ENCODE results near the gene SGMS1. TPM values are rescaled to one million over a fixed set of nuclear protein-coding genes. Genes with fewer than 3 reads are reported as not detected.

The SGMS1 gene
- total RNA-seq, 1 donor = 68.0 TPM

DNA sequence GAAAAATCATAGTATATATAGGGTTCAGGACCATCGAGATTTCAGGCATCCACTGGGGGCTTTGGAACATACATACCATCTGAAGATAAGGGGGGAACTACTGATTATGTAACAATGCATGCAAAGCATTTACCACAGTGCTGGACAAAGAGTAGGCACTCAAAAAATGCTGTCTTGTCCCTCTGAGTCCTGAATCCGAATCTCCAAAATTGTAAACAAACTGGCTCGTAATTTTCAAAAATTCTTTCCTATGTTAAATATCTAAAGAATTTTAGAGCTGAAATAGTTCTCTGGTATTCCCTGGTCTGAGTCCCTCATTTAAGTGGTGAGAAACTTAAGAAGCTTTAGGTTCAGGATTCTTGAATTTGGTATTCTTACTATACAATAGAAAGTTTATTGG, 204.7 kb downstream of the SGMS1 start:
- H2AFZ ChIP-seq (ENCODE audit: low read length) = no peak overlapping the region
- H3K36me3 ChIP-seq (ENCODE audit: insufficient read depth, low read length) = no peaks in the 10 kb centered on the region
- H3K27me3 ChIP-seq (ENCODE audit: insufficient read depth, low read length) = no peaks in the 10 kb centered on the region
- no peaks in the 10 kb centered on the region for H3K9me3 ChIP-seq (ENCODE audit: low read depth, low read length)
- peak overlapping the region; percentile 82 for H3K4me2 ChIP-seq (ENCODE audit: insufficient read depth, low read length)
- H3K4me1 ChIP-seq (ENCODE audit: insufficient read depth, low read length) = peaks cover 9% of the 10 kb centered on the region
- H3K27ac ChIP-seq (ENCODE audit: low read depth, low read length) = no peak overlapping the region
- H4K20me1 ChIP-seq (ENCODE audit: insufficient read depth, low read length) = no peaks in the 10 kb centered on the region
- TF ChIP-seq, protein P1, sequence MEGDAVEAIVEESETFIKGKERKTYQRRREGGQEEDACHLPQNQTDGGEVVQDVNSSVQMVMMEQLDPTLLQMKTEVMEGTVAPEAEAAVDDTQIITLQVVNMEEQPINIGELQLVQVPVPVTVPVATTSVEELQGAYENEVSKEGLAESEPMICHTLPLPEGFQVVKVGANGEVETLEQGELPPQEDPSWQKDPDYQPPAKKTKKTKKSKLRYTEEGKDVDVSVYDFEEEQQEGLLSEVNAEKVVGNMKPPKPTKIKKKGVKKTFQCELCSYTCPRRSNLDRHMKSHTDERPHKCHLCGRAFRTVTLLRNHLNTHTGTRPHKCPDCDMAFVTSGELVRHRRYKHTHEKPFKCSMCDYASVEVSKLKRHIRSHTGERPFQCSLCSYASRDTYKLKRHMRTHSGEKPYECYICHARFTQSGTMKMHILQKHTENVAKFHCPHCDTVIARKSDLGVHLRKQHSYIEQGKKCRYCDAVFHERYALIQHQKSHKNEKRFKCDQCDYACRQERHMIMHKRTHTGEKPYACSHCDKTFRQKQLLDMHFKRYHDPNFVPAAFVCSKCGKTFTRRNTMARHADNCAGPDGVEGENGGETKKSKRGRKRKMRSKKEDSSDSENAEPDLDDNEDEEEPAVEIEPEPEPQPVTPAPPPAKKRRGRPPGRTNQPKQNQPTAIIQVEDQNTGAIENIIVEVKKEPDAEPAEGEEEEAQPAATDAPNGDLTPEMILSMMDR (IDR thresholded peaks at IDR 0.05; ENCODE audit: extremely low read depth, low read depth, low read length) = no peak
- H3K79me2 ChIP-seq (ENCODE audit: insufficient read depth, low read length) = peaks cover 36% of the 10 kb centered on the region
- no peak for DNase-seq (ENCODE audit: insufficient read length, low spot score, missing footprints)
- H3K4me3 ChIP-seq (ENCODE audit: insufficient read depth, low read length) = no peak overlapping the region

DNA sequence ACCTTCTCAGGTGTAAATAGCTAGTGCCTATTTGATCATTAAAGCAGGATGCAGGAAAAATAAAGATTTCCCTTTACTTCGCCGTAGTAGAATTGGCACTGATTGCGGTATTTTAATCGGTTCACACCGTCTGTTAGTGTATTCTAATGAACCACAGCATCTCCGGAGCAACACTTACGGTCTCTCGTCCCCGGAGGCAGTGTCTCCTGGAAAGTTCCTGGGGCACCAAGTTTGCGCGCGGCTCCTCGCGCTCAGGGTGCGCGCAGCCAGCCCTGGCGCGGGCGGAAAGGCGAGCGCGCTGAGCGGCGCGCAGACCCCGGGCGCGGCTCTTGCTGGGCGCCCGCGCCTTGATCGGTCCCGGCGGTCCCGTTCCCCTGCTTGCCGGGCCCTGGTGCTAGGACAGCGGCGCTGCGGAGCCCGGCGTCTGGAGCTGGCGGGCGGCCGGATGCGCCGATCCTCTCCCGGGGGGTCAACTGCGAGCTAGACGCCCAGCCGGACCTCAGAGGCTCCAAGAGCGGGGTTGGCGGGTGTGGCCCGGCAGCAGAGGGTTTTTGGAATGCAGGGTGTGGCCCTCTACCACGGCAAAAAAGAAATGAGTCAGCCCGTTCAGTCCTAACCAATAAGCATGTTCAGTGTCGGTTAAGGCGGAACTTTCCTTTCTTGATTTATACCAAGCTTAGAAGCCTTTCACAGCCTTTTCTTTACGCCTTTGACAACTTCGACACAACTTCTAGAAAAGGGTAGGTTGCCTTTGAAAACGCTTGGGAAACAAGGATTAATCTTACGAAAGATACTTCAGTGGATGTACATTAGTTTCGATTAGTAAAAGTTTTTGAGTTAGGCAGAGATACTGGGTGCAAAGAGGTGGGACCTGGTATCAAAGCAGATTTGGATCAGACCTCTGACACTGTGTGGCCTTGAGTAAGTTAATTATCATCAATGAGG, 205.6 kb downstream of the SGMS1 start:
- TF ChIP-seq, protein P1 (IDR thresholded peaks at IDR 0.05; ENCODE audit: extremely low read depth, low read depth, low read length) = peak; percentile 6
- Histone ChIP-seq H3K4me2 (ENCODE audit: insufficient read depth, low read length) (peak overlapping the region; percentile 82), H3K4me1 (ENCODE audit: insufficient read depth, low read length) (peaks cover 9% of the 10 kb centered on the region)

DNA sequence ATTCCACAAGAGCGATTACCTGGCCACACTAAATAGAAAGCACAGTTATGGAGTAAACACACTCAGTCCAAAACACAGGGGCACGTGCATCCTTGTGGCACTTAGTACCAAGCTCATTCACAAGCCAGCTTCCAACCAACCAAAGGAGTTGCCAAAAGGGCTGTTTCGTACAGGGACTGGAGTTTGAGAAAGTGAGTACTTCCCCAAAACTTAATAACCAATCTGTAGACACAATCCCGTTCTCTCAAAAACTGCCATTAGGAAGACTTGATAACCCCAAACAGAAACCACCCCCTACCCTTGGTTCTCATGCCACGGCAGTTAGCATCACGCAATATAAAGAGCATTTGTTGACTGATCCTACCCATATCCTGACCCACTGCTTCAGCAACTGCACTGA, 206.3 kb downstream of the SGMS1 start:
- Histone ChIP-seq H3K4me1 (ENCODE audit: insufficient read depth, low read length) (peaks cover 9% of the 10 kb centered on the region), H3K9me3 (ENCODE audit: low read depth, low read length) (no peaks in the 10 kb centered on the region), H3K27me3 (ENCODE audit: insufficient read depth, low read length) (no peaks in the 10 kb centered on the region), H4K20me1 (ENCODE audit: insufficient read depth, low read length) (no peaks in the 10 kb centered on the region), H3K4me3 (ENCODE audit: insufficient read depth, low read length) (peak overlapping the region; percentile 75), H2AFZ (ENCODE audit: low read length) (peak overlapping the region; percentile 56), H3K4me2 (ENCODE audit: insufficient read depth, low read length) (peak overlapping the region; percentile 82), H3K36me3 (ENCODE audit: insufficient read depth, low read length) (no peaks in the 10 kb centered on the region), H3K27ac (ENCODE audit: low read depth, low read length) (peak overlapping the region; percentile 59), H3K79me2 (ENCODE audit: insufficient read depth, low read length) (peaks cover 50% of the 10 kb centered on the region)
- peak; percentile 58 for DNase-seq (ENCODE audit: insufficient read length, low spot score, missing footprints)
- TF ChIP-seq, protein P1 (IDR thresholded peaks at IDR 0.05; ENCODE audit: extremely low read depth, low read depth, low read length) = no peak

More for the DNA sequence above, 205.6 kb downstream of the SGMS1 start:
- H2AFZ ChIP-seq (ENCODE audit: low read length) = peak overlapping the region; percentile 56
- H3K27me3 ChIP-seq (ENCODE audit: insufficient read depth, low read length) = no peaks in the 10 kb centered on the region
- peaks cover 44% of the 10 kb centered on the region for H3K79me2 ChIP-seq (ENCODE audit: insufficient read depth, low read length)
- no peaks in the 10 kb centered on the region for H3K9me3 ChIP-seq (ENCODE audit: low read depth, low read length)
- H3K27ac ChIP-seq (ENCODE audit: low read depth, low read length) = peak overlapping the region; percentile 59
- peak; percentile 93 for DNase-seq (ENCODE audit: insufficient read length, low spot score, missing footprints)
- H3K36me3 ChIP-seq (ENCODE audit: insufficient read depth, low read length) = no peaks in the 10 kb centered on the region
- H3K4me3 ChIP-seq (ENCODE audit: insufficient read depth, low read length) = peak overlapping the region; percentile 75
- no peaks in the 10 kb centered on the region for H4K20me1 ChIP-seq (ENCODE audit: insufficient read depth, low read length)

DNA sequence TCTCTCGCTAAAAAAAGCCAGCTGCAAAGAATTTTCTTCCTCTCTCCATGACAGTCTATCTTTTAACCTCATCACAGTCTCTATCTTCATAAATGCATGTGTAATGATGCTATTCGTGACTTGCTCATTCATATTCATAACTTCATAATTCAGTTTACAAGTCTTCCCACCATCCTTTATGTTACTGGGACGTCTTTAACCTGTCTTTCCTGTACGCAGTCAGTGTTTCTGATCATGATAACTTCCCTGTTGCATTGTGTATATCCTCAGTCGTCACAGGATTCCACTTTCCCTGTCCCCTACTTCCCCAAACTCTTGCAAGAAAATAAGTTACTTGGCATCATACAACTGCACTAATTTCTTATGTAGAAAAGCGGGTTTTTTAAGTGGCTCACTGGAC, 206.9 kb downstream of the SGMS1 start:
- no peak for DNase-seq (ENCODE audit: insufficient read length, low spot score, missing footprints)
- peaks cover 9% of the 10 kb centered on the region for H3K4me1 ChIP-seq (ENCODE audit: insufficient read depth, low read length)
- H4K20me1 ChIP-seq (ENCODE audit: insufficient read depth, low read length) = peaks cover 3% of the 10 kb centered on the region
- no peak overlapping the region for H2AFZ ChIP-seq (ENCODE audit: low read length)
- no peaks in the 10 kb centered on the region for H3K27me3 ChIP-seq (ENCODE audit: insufficient read depth, low read length)
- peak overlapping the region; percentile 82 for H3K4me2 ChIP-seq (ENCODE audit: insufficient read depth, low read length)
- TF ChIP-seq, protein P1 (IDR thresholded peaks at IDR 0.05; ENCODE audit: extremely low read depth, low read depth, low read length) = no peak
- H3K79me2 ChIP-seq (ENCODE audit: insufficient read depth, low read length) = peaks cover 56% of the 10 kb centered on the region
- no peak overlapping the region for H3K27ac ChIP-seq (ENCODE audit: low read depth, low read length)
- no peaks in the 10 kb centered on the region for H3K36me3 ChIP-seq (ENCODE audit: insufficient read depth, low read length)
- peak overlapping the region; percentile 53 for H3K4me3 ChIP-seq (ENCODE audit: insufficient read depth, low read length)
- H3K9me3 ChIP-seq (ENCODE audit: low read depth, low read length) = no peaks in the 10 kb centered on the region
